Suprapubic skin (tissue), 4 donors: ENCODE results near the gene MEIKIN. TPM values are rescaled to one million over a fixed set of nuclear protein-coding genes. Genes with fewer than 3 reads are reported as not detected.
"Not testable (repeated sequence)": the region's sequence is repeated elsewhere in the genome, so short reads cannot be mapped to it uniquely, and the experiment has no call there.

ENCODE experiments used
- DNase-seq, 2 donors: peaks; one replicate each; pipeline ENCODE4 v3.0.0-alpha.2; 2019; ENCODE audit warnings: low spot score in 2 of 2
- H3K27ac ChIP-seq: fragments of 200-600 bp; sonication (generic); one replicate; pipeline ENCODE4 v1.5.1; 2019
- H3K27me3 ChIP-seq: fragments of 200-600 bp; sonication (generic); one replicate; pipeline ENCODE4 v1.5.1; 2019
- H3K36me3 ChIP-seq: fragments of 200-600 bp; sonication (generic); one replicate; pipeline ENCODE4 v1.5.1; 2019
- H3K4me1 ChIP-seq: fragments of 200-600 bp; sonication (generic); one replicate; pipeline ENCODE4 v1.5.1; 2019
- H3K4me3 ChIP-seq: fragments of 200-600 bp; sonication (generic); one replicate; pipeline ENCODE4 v1.5.1; 2019; ENCODE audit warnings: mild to moderate bottlenecking
- H3K9me3 ChIP-seq: fragments of 200-600 bp; sonication (generic); one replicate; pipeline ENCODE4 v1.5.1; 2019
- CTCF ChIP-seq, 2 donors: fragments of 200-600 bp in 1 of 2; fragments of 450-650 bp in 1 of 2; sonication (generic) in 1 of 2; IDR thresholded peaks; one replicate each; pipeline ENCODE4 v1.5.1; 2016 to 2019; ENCODE audit warnings: antibody characterized with exemption in 2 of 2, mild to moderate bottlenecking in 1 of 2, moderate library complexity in 1 of 2
- EP300 ChIP-seq: sonication (generic); formaldehyde crosslinking; IDR thresholded peaks from one replicate; pipeline ENCODE4 v1.6.1; 2017; ENCODE audit warnings: antibody characterized with exemption
- POLR2A ChIP-seq, 2 donors: fragments of 450-650 bp; IDR thresholded peaks; one replicate each; pipeline ENCODE4 v1.6.1; 2017; ENCODE audit warnings: antibody characterized with exemption in 2 of 2, mild to moderate bottlenecking in 2 of 2, moderate library complexity in 2 of 2
- POLR2AphosphoS5 ChIP-seq, 3 donors: sonication (generic); formaldehyde crosslinking; IDR thresholded peaks; one replicate each; pipeline ENCODE4 v1.6.1; 2017; ENCODE audit warnings: antibody characterized with exemption in 3 of 3
- WGBS: methylation state at CpG from one replicate; pipeline ENCODE4 v1.1.5; 2018; 5-methylcytosine and 5-hydroxymethylcytosine counted together
- total RNA-seq, 4 donors: library from RNA; depleted of rRNA; stranded (reverse); fragments of >200 nt; gene quantifications; one replicate each; pipeline ENCODE4 v1.1.0, GENCODE V29; 2016

Gene MEIKIN
- total RNA-seq, 4 donors from 2014 or later: not detected

- no peak for TF ChIP-seq POLR2AphosphoS5 (IDR thresholded peaks at IDR 0.05)
- no peak for TF ChIP-seq EP300
- TF ChIP-seq CTCF (IDR thresholded peaks at IDR 0.05): no peak
- TF ChIP-seq POLR2A (IDR thresholded peaks at IDR 0.05): no peak
- no peak overlapping the region for H3K27ac ChIP-seq
- no peak for DNase-seq
- no peaks in the 10 kb centered on the region for H3K4me1 ChIP-seq
- no peak overlapping the region for H3K4me3 ChIP-seq
- no peaks in the 10 kb centered on the region for H3K27me3 ChIP-seq
- no peaks in the 10 kb centered on the region for H3K9me3 ChIP-seq
- no peaks in the 10 kb centered on the region for H3K36me3 ChIP-seq
These were observed 45.8 kb downstream of the MEIKIN start for GRCh38 chr5:131899686-131900085.

DNA sequence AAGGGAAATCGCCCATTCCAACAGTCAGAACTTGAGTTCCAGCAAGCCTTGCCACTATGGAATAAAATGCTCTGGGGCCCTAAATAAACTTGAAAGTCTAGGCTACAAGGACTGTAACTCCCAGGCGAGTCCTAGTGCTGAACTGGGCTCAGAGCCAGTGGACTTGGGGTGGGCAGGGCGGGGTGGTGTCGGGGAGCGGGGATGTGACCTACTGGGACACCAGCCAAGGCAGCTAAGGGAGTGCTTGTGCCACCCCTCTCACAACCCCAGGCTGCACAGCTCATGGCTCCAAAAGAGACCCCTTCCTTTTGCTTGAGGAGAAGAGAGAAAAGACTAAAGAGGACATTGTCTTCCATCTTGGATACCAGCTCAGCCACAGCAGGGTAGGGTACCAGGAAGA, 61.5 kb downstream of the MEIKIN start:
- 39% methylated on average over 4 of the region's 5 CpGs for WGBS
- no peaks in the 10 kb centered on the region for H3K9me3 ChIP-seq
- H3K36me3 ChIP-seq: no peaks in the 10 kb centered on the region

GRCh38 chr5:131879705-131880104, 65.8 kb downstream of the MEIKIN start:
- no peak overlapping the region for H3K27ac ChIP-seq
- H3K36me3 ChIP-seq: no peaks in the 10 kb centered on the region
- no peaks in the 10 kb centered on the region for H3K9me3 ChIP-seq
- H3K4me3 ChIP-seq: no peak overlapping the region
- TF ChIP-seq POLR2A (IDR thresholded peaks at IDR 0.05): no peak
- DNase-seq: no peak
- WGBS: 92% methylated on average over 5 of the region's 5 CpGs
- no peaks in the 10 kb centered on the region for H3K4me1 ChIP-seq
- H3K27me3 ChIP-seq: no peaks in the 10 kb centered on the region

More for the DNA sequence above, 61.5 kb downstream of the MEIKIN start:
- Histone ChIP-seq H3K27me3 (no peaks in the 10 kb centered on the region), H3K4me1 (no peaks in the 10 kb centered on the region), H3K4me3 (no peak overlapping the region), H3K27ac (no peak overlapping the region)
- no peak for DNase-seq
- TF ChIP-seq POLR2A (IDR thresholded peaks at IDR 0.05): no peak

- no peak for DNase-seq
- no peak overlapping the region for H3K27ac ChIP-seq
These were observed 67.6 kb downstream of the MEIKIN start for GRCh38 chr5:131877873-131878272.

GRCh38 chr5:131871251-131871650, 74.2 kb downstream of the MEIKIN start:
- 95% methylated on average over 12 of the region's 12 CpGs for WGBS
- not testable (repeated sequence) for H3K27me3 ChIP-seq, H3K4me1 ChIP-seq, H3K9me3 ChIP-seq, DNase-seq, H3K27ac ChIP-seq, H3K4me3 ChIP-seq, H3K36me3 ChIP-seq

More at GRCh38 chr5:131877873-131878272, 67.6 kb downstream of the MEIKIN start:
- Histone ChIP-seq H3K4me3 (no peak overlapping the region), H3K4me1 (no peaks in the 10 kb centered on the region), H3K27me3 (no peaks in the 10 kb centered on the region), H3K9me3 (no peaks in the 10 kb centered on the region), H3K36me3 (no peaks in the 10 kb centered on the region)
- WGBS: 91% methylated on average over 2 of the region's 2 CpGs
- TF ChIP-seq POLR2AphosphoS5 (IDR thresholded peaks at IDR 0.05) (no peak), POLR2A (IDR thresholded peaks at IDR 0.05) (no peak), EP300 (no peak), CTCF (IDR thresholded peaks at IDR 0.05) (no peak)

- H3K27ac ChIP-seq: no peak overlapping the region
- no peaks in the 10 kb centered on the region for H3K4me1 ChIP-seq
- no peaks in the 10 kb centered on the region for H3K27me3 ChIP-seq
- WGBS: 57% methylated on average over 2 of the region's 2 CpGs
- no peak for TF ChIP-seq POLR2A (IDR thresholded peaks at IDR 0.05)
- TF ChIP-seq POLR2AphosphoS5 (IDR thresholded peaks at IDR 0.05): no peak
- TF ChIP-seq CTCF (IDR thresholded peaks at IDR 0.05): no peak
- no peak for TF ChIP-seq EP300
- no peaks in the 10 kb centered on the region for H3K36me3 ChIP-seq
- no peak for DNase-seq
- H3K9me3 ChIP-seq: peaks cover 23% of the 10 kb centered on the region
- H3K4me3 ChIP-seq: no peak overlapping the region
These were observed 77.9 kb downstream of the MEIKIN start for GRCh38 chr5:131867524-131867923.

DNA sequence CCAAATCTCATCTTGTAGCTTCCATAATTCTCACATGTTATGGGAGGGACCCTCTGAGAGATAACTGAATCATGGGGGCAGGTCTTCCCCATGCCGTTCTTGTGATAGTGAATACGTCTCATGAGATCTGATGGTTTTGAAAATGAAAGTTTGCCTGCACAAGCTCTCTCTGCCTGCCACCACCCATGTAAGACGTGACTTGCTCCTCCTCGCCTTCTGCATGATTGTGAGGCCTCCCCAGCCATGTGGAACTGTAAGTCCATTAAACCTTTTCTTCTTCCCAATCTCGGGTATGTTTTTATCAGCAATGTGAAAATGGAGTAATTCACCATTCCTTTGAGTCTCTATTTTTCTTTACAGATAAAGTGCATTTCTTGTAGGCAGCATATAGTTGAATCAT, 81.8 kb downstream of the MEIKIN start:
- 94% methylated on average over 5 of the region's 5 CpGs for WGBS
- no peak overlapping the region for H3K27ac ChIP-seq
- peaks cover 23% of the 10 kb centered on the region for H3K9me3 ChIP-seq
- DNase-seq: no peak
- no peak overlapping the region for H3K4me3 ChIP-seq
- no peaks in the 10 kb centered on the region for H3K27me3 ChIP-seq
- no peaks in the 10 kb centered on the region for H3K36me3 ChIP-seq
- TF ChIP-seq POLR2A (IDR thresholded peaks at IDR 0.05) (no peak), CTCF (IDR thresholded peaks at IDR 0.05) (no peak), EP300 (no peak), POLR2AphosphoS5 (IDR thresholded peaks at IDR 0.05) (no peak)
- H3K4me1 ChIP-seq: no peaks in the 10 kb centered on the region
